Endothelial cell of umbilical vein (primary cell): ENCODE results near the gene ITPR1. TPM values are rescaled to one million over a fixed set of nuclear protein-coding genes. Genes with fewer than 3 reads are reported as not detected.

ENCODE experiments used
- BruUV-seq: library from RNA; stranded (reverse); fragments of 400-500 nt; replicated peaks from 2 replicates; lab custom pipeline; 2021; lab: Mats Ljungman, UMichigan
- CTCF ChIA-PET: fragments of 300-600, 350-600 bp; sonication (Branson Sonifier 250); formaldehyde crosslinking; loops from one replicate; lab custom pipeline; 2021; ENCODE audit warnings: antibody characterized with exemption, inconsistent platforms; lab: Charles Lee
- POLR2A ChIA-PET: fragments of 300-600, 350-600 bp; sonication (Branson Sonifier 250); formaldehyde crosslinking; loops from one replicate; lab custom pipeline; 2021; ENCODE audit warnings: antibody characterized with exemption, inconsistent platforms; lab: Charles Lee
- DNase-seq: peaks from one replicate; pipeline ENCODE4 v3.0.0-alpha.2; 2011; ENCODE audit warnings: low read depth, low spot score
- FAIRE-seq: peaks from 2 replicates; lab custom pipeline; 2011; peaks lifted over from hg19 to GRCh38; lab: Jason Lieb, UNC
- H2AFZ ChIP-seq: 2 replicates; pipeline ENCODE4 v1.6.0; 2012; ENCODE audit warnings: low read depth, low read length, control low read depth, inconsistent platforms
- H3K27ac ChIP-seq: 2 replicates; pipeline ENCODE4 v1.5.1; 2011; ENCODE audit warnings: low read depth, mild to moderate bottlenecking, control low read depth, low read length, moderate library complexity; ENCODE audit not compliant: insufficient read depth
- H3K27me3 ChIP-seq, 2 experiments: 2 replicates each; pipeline versions ENCODE4 v1.6.0 to v1.6.1; 2011; ENCODE audit warnings: low read length in 2 of 2, mixed read lengths in 1 of 2; ENCODE audit not compliant: control insufficient read depth in 2 of 2, insufficient read depth in 2 of 2
- H3K36me3 ChIP-seq, 2 experiments: 2 replicates in 1 of 2; 3 replicates in 1 of 2; pipeline ENCODE4 v1.5.1; 2011; ENCODE audit warnings: low read length in 2 of 2, mild to moderate bottlenecking in 1 of 2, moderate library complexity in 1 of 2; ENCODE audit not compliant: control insufficient read depth in 2 of 2, insufficient read depth in 2 of 2; ENCODE audit errors: extremely low read depth in 1 of 2
- H3K4me1 ChIP-seq: 3 replicates; pipeline ENCODE4 v1.5.1; 2011; ENCODE audit warnings: mild to moderate bottlenecking, low read length; ENCODE audit not compliant: control insufficient read depth, insufficient read depth; ENCODE audit errors: extremely low read depth
- H3K4me2 ChIP-seq: 2 replicates; pipeline ENCODE4 v1.6.1; 2011; ENCODE audit warnings: low read length, control low read depth, mixed read lengths; ENCODE audit not compliant: insufficient read depth
- H3K4me3 ChIP-seq, 3 experiments: fragments of 200-600 bp in 1 of 3; sonication (generic), shearing (Covaris generic) in 1 of 3; replicated peaks in 1 of 3; 2 replicates each; pipeline ENCODE4 v1.5.1; 2011 to 2016; ENCODE audit warnings: control low read depth in 3 of 3, low read length in 3 of 3, mild to moderate bottlenecking in 2 of 3, inconsistent platforms in 1 of 3, low read depth in 1 of 3, moderate library complexity in 1 of 3; ENCODE audit not compliant: insufficient read depth in 1 of 3
- H3K79me2 ChIP-seq: 2 replicates; pipeline ENCODE4 v1.6.0; 2012; ENCODE audit warnings: low read length, inconsistent platforms; ENCODE audit not compliant: control insufficient read depth, insufficient read depth
- H3K9ac ChIP-seq: replicated peaks from 2 replicates; pipeline ENCODE3; 2011; ENCODE audit warnings: low read length, control low read depth; ENCODE audit not compliant: insufficient read depth; ENCODE audit errors: extremely low read depth
- H3K9me1 ChIP-seq: replicated peaks from 3 replicates; pipeline ENCODE4 v1.6.0; 2011; ENCODE audit warnings: mild to moderate bottlenecking, low read length; ENCODE audit not compliant: control insufficient read depth, insufficient read depth; ENCODE audit errors: extremely low read depth
- H3K9me3 ChIP-seq: replicated peaks from 2 replicates; pipeline ENCODE4 v1.5.1; 2012; ENCODE audit warnings: low read length, inconsistent platforms; ENCODE audit not compliant: control insufficient read depth, insufficient read depth
- H4K20me1 ChIP-seq: replicated peaks from 2 replicates; pipeline ENCODE3; 2011; ENCODE audit warnings: mild to moderate bottlenecking, low read length; ENCODE audit not compliant: control insufficient read depth, insufficient read depth; ENCODE audit errors: extremely low read depth
- CTCF ChIP-seq, 2 donors: IDR thresholded peaks; 1 replicate in 1 of 2; 2 replicates in 1 of 2; pipeline ENCODE4 v1.5.1; 2011; ENCODE audit warnings: low read length in 2 of 2, mild to moderate bottlenecking in 2 of 2, moderate library complexity in 2 of 2, control low read depth in 1 of 2, inconsistent platforms in 1 of 2, low read depth in 1 of 2; ENCODE audit not compliant: insufficient read depth in 1 of 2; ENCODE audit errors: extremely low read depth in 1 of 2
- EZH2 ChIP-seq: IDR thresholded peaks from 2 replicates; pipeline ENCODE4 v1.6.1; 2012; ENCODE audit warnings: borderline replicate concordance, low read depth, mild to moderate bottlenecking, moderate library complexity, low read length, inconsistent platforms; ENCODE audit not compliant: severe bottlenecking
- FOS ChIP-seq: IDR thresholded peaks from 2 replicates; pipeline ENCODE4 v1.6.1; 2011; ENCODE audit warnings: mild to moderate bottlenecking, low read length, moderate library complexity, borderline replicate concordance; ENCODE audit not compliant: insufficient read depth
- GATA2 ChIP-seq: IDR thresholded peaks from 2 replicates; pipeline ENCODE4 v1.7.0; 2011; ENCODE audit warnings: low read depth, mild to moderate bottlenecking, moderate library complexity, mixed read lengths, low read length; ENCODE audit not compliant: insufficient read length, insufficient read depth
- JUN ChIP-seq: IDR thresholded peaks from 2 replicates; pipeline ENCODE4 v1.6.1; 2011; ENCODE audit warnings: borderline replicate concordance, low read depth; ENCODE audit not compliant: insufficient read length, insufficient read depth
- MYC ChIP-seq: IDR thresholded peaks from one replicate; pipeline ENCODE4 v1.6.1; 2011; ENCODE audit warnings: mild to moderate bottlenecking, low read depth, low read length
- POLR2A ChIP-seq: IDR thresholded peaks from 2 replicates; pipeline ENCODE4 v1.6.1; 2012; ENCODE audit warnings: low read depth, mild to moderate bottlenecking, control low read depth, low read length
- POLR2AphosphoS5 ChIP-seq: IDR thresholded peaks from 2 replicates; pipeline ENCODE4 v1.6.1; 2012; ENCODE audit warnings: low read depth, mild to moderate bottlenecking, control low read depth, low read length, moderate library complexity; ENCODE audit not compliant: insufficient read depth
- dilution Hi-C: fragments of 300-500 bp; cut with MboI; formaldehyde crosslinking; loops from one replicate; pipeline ENCODE4 v1.15.0; 2019; ENCODE audit warnings: low sequenced_read_pairs; ENCODE audit not compliant: extremely low pct_ligation_motif_present
- intact Hi-C: fragments of 100-400 bp; cut with micrococcal nuclease; formaldehyde crosslinking; loops from one replicate; pipeline ENCODE4 v1.10.0; 2022
- polyA plus RNA-seq, 4 experiments: library from polyadenylated mRNA; depleted of rRNA in 3 of 4; stranded (reverse) in 3 of 4; unstranded in 1 of 4; fragments of >200 nt; gene quantifications; 2 replicates each; pipeline versions ENCODE4 v1.2.1 to v1.2.3, GENCODE V29; 2011 to 2012; ENCODE audit warnings: missing spikeins in 1 of 4
- total RNA-seq: library from RNA; stranded (reverse); gene quantifications from 2 replicates; pipeline ENCODE4 v1.2.3, GENCODE V29; 2021
- TF ChIP-seq, protein P1 (sequence below): IDR thresholded peaks from 2 replicates; pipeline ENCODE4 v1.6.1; 2011; ENCODE audit not compliant: insufficient read depth, insufficient read length

The ITPR1 gene
- total and polyA plus RNA-seq, 2 donors (not counting 3 experiments of a cell fraction or from before 2014, with no cell fraction given), result 5.1 to 16.1 TPM

- POLR2A ChIA-PET, result no interaction called here
- FAIRE-seq, result no peak
- dilution Hi-C loops, result no loop called here
These were observed 330.2 kb downstream of the ITPR1 start for GRCh38 chr3:4823385-4823784.

More at GRCh38 chr3:4823385-4823784, 330.2 kb downstream of the ITPR1 start:
- intact Hi-C loops, result no loop called here
- Histone ChIP-seq H3K9me3 (no peaks in the 10 kb centered on the region), H3K9me1 (no peaks in the 10 kb centered on the region), H3K4me2 (no peak overlapping the region), H3K4me1 (peaks cover 20% of the 10 kb centered on the region), H4K20me1 (no peaks in the 10 kb centered on the region), H3K4me3 (no peak overlapping the region), H3K36me3 (no peaks in the 10 kb centered on the region), H3K79me2 (no peaks in the 10 kb centered on the region), H3K27me3 (no peaks in the 10 kb centered on the region), H3K9ac (no peak overlapping the region), H3K27ac (no peak overlapping the region), H2AFZ (no peak overlapping the region)
- no TSS peak for BruUV-seq
- no peak for TF ChIP-seq POLR2AphosphoS5
- no peak for TF ChIP-seq MYC
- TF ChIP-seq EZH2, result no peak
- TF ChIP-seq GATA2, result no peak
- no peak for TF ChIP-seq POLR2A
- no peak for TF ChIP-seq CTCF (IDR thresholded peaks at IDR 0.05; ENCODE audit: extremely low read depth in 1 of 2, insufficient read depth in 1 of 2, low read depth in 1 of 2, low read length in 2 of 2)
- TF ChIP-seq, protein P1, sequence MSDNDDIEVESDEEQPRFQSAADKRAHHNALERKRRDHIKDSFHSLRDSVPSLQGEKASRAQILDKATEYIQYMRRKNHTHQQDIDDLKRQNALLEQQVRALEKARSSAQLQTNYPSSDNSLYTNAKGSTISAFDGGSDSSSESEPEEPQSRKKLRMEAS, result no peak
- TF ChIP-seq JUN, result no peak
- TF ChIP-seq FOS, result no peak
- DNase-seq, result no peak
- CTCF ChIA-PET, result no interaction called here
